H1 (cell line): ENCODE measurements around the gene DEFB112. TPM values are rescaled to one million over a fixed set of nuclear protein-coding genes. Genes with fewer than 3 reads are reported as not detected.

Experiments used
- CTCF ChIA-PET: fragments of 300-600 bp; sonication (Branson Sonifier 250); formaldehyde crosslinking; loops from one replicate; lab custom pipeline; 2021; ENCODE audit not compliant: partially characterized antibody; lab: Charles Lee
- POLR2A ChIA-PET: fragments of 300-600 bp; sonication (Branson Sonifier 250); formaldehyde crosslinking; loops from one replicate; lab custom pipeline; 2021; ENCODE audit warnings: inconsistent platforms; ENCODE audit not compliant: partially characterized antibody; lab: Charles Lee
- DNase-seq, 2 experiments: peaks; one replicate each; pipeline versions ENCODE4 v3.0.0 to v3.0.0-alpha.2; 2010 to 2022; ENCODE audit warnings: low spot score in 2 of 2, low read depth in 1 of 2, mixed read lengths in 1 of 2
- FAIRE-seq: peaks from 2 replicates; lab custom pipeline; 2011; peaks lifted over from hg19 to GRCh38; lab: Jason Lieb, UNC
- H2AFZ ChIP-seq: 2 replicates; pipeline ENCODE4 v1.8.1; 2012; ENCODE audit warnings: low read length, inconsistent platforms
- H2AK5ac ChIP-seq: 2 replicates; pipeline ENCODE4 v1.6.1; 2013; ENCODE audit warnings: low read depth, low read length
- H2BK120ac ChIP-seq: replicated peaks from 2 replicates; pipeline ENCODE3; 2013; ENCODE audit warnings: low read depth, low read length, inconsistent platforms
- H2BK12ac ChIP-seq: 2 replicates; pipeline ENCODE4 v1.6.1; 2013; ENCODE audit warnings: low read depth, low read length
- H2BK15ac ChIP-seq: 2 replicates; pipeline ENCODE4 v1.6.1; 2013; ENCODE audit warnings: low read length
- H2BK20ac ChIP-seq: 2 replicates; pipeline ENCODE4 v1.6.1; 2013; ENCODE audit warnings: low read length
- H2BK5ac ChIP-seq: 2 replicates; pipeline ENCODE4 v1.6.1; 2013; ENCODE audit warnings: low read depth, low read length
- H3K14ac ChIP-seq: 2 replicates; pipeline ENCODE4 v1.6.1; 2013; ENCODE audit warnings: inconsistent platforms; ENCODE audit not compliant: insufficient read length
- H3K18ac ChIP-seq: 2 replicates; pipeline ENCODE4 v1.6.1; 2013; ENCODE audit warnings: low read length; ENCODE audit errors: extremely low read depth
- H3K23ac ChIP-seq: 2 replicates; pipeline ENCODE4 v1.6.1; 2013; ENCODE audit warnings: inconsistent platforms; ENCODE audit not compliant: insufficient read length
- H3K23me2 ChIP-seq: 2 replicates; pipeline ENCODE4 v1.6.1; 2013; ENCODE audit warnings: low read depth, low read length
- H3K27ac ChIP-seq: 2 replicates; pipeline ENCODE4 v1.6.1; 2011; ENCODE audit warnings: low read depth, low read length, inconsistent platforms
- H3K27me3 ChIP-seq, 4 experiments: replicated peaks in 1 of 4; 1 replicate in 1 of 4; 2 replicates in 3 of 4; pipeline versions ENCODE4 v1.6.1 to v1.8.1; 2011 to 2013; ENCODE audit warnings: low read length in 3 of 4, mild to moderate bottlenecking in 3 of 4, inconsistent platforms in 2 of 4, mixed read lengths in 2 of 4, moderate library complexity in 1 of 4; ENCODE audit not compliant: control insufficient read depth in 3 of 4, insufficient read depth in 3 of 4; ENCODE audit errors: extremely low read depth in 1 of 4
- H3K36me3 ChIP-seq, 4 experiments: 2 replicates each; pipeline versions ENCODE4 v1.6.1 to v1.8.1; 2011 to 2013; ENCODE audit warnings: mild to moderate bottlenecking in 4 of 4, low read length in 3 of 4, moderate library complexity in 2 of 4, control low read depth in 1 of 4, inconsistent platforms in 1 of 4; ENCODE audit not compliant: insufficient read depth in 4 of 4, control insufficient read depth in 2 of 4
- H3K4ac ChIP-seq: replicated peaks from 2 replicates; pipeline ENCODE3; 2013; ENCODE audit warnings: low read length, low read depth, mixed read lengths, inconsistent platforms; ENCODE audit not compliant: insufficient read length
- H3K4me1 ChIP-seq, 4 experiments: replicated peaks in 1 of 4; 1 replicate in 1 of 4; 2 replicates in 3 of 4; pipeline versions ENCODE4 v1.6.1 to v1.8.1; 2011 to 2013; ENCODE audit warnings: low read length in 3 of 4, inconsistent platforms in 2 of 4, mixed read lengths in 1 of 4; ENCODE audit not compliant: insufficient read depth in 4 of 4, control insufficient read depth in 3 of 4
- H3K4me2 ChIP-seq, 2 experiments: 2 replicates each; pipeline versions ENCODE4 v1.6.1 to v1.8.1; 2011 to 2013; ENCODE audit warnings: low read depth in 2 of 2, low read length in 2 of 2, control low read depth in 1 of 2, inconsistent platforms in 1 of 2, mild to moderate bottlenecking in 1 of 2; ENCODE audit not compliant: insufficient read depth in 1 of 2
- H3K4me3 ChIP-seq, 4 experiments: fragments of 200-600, 300-600 bp in 1 of 4; sonication (generic), shearing (Covaris generic), sonication (Bioruptor Twin) in 1 of 4; 2 replicates each; pipeline versions ENCODE4 v1.5.1 to v1.8.1; 2011 to 2016; ENCODE audit warnings: low read length in 4 of 4, low read depth in 3 of 4, control low read depth in 2 of 4, inconsistent platforms in 2 of 4, mild to moderate bottlenecking in 2 of 4, mixed read lengths in 1 of 4, moderate library complexity in 1 of 4; ENCODE audit not compliant: insufficient read depth in 2 of 4; ENCODE audit errors: extremely low read depth in 1 of 4
- H3K56ac ChIP-seq: replicated peaks from 2 replicates; pipeline ENCODE3; 2013; ENCODE audit warnings: low read depth, mild to moderate bottlenecking, mixed read lengths, low read length, inconsistent platforms; ENCODE audit not compliant: insufficient read length
- H3K79me1 ChIP-seq: 2 replicates; pipeline ENCODE4 v1.6.1; 2013; ENCODE audit warnings: low read depth, low read length, control low read depth
- H3K79me2 ChIP-seq, 2 experiments: 2 replicates each; pipeline versions ENCODE4 v1.6.1 to v1.8.1; 2012 to 2013; ENCODE audit warnings: low read length in 2 of 2, mild to moderate bottlenecking in 2 of 2, inconsistent platforms in 1 of 2; ENCODE audit not compliant: insufficient read depth in 2 of 2, control insufficient read depth in 1 of 2
- H3K9ac ChIP-seq, 4 experiments: replicated peaks in 1 of 4; 1 replicate in 1 of 4; 2 replicates in 3 of 4; pipeline versions ENCODE4 v1.6.1 to v1.8.1; 2011 to 2013; ENCODE audit warnings: low read depth in 3 of 4, low read length in 3 of 4, control low read depth in 2 of 4, mild to moderate bottlenecking in 2 of 4, moderate library complexity in 2 of 4, inconsistent platforms in 1 of 4; ENCODE audit errors: extremely low read depth in 1 of 4
- H3K9me3 ChIP-seq, 2 experiments: 2 replicates each; pipeline versions ENCODE4 v1.6.1 to v1.8.1; 2012 to 2013; ENCODE audit warnings: mild to moderate bottlenecking in 2 of 2, moderate library complexity in 2 of 2, control low read depth in 1 of 2, inconsistent platforms in 1 of 2, low read depth in 1 of 2, low read length in 1 of 2, mixed read lengths in 1 of 2; ENCODE audit not compliant: insufficient read depth in 2 of 2
- H4K20me1 ChIP-seq, 2 experiments: replicated peaks in 1 of 2; 2 replicates each; pipeline versions ENCODE3 to v1.8.1; 2011 to 2013; ENCODE audit warnings: inconsistent platforms in 2 of 2, low read length in 2 of 2, mild to moderate bottlenecking in 1 of 2; ENCODE audit not compliant: insufficient read depth in 2 of 2, control insufficient read depth in 1 of 2
- H4K5ac ChIP-seq: 2 replicates; pipeline ENCODE4 v1.6.1; 2013; ENCODE audit warnings: low read length, low read depth, mixed read lengths, inconsistent platforms; ENCODE audit not compliant: insufficient read length
- H4K8ac ChIP-seq: 2 replicates; pipeline ENCODE4 v1.8.0; 2013; ENCODE audit warnings: mild to moderate bottlenecking, moderate library complexity, low read length, inconsistent platforms; ENCODE audit not compliant: insufficient read depth; ENCODE audit errors: extremely low read depth
- H4K91ac ChIP-seq: replicated peaks from 2 replicates; pipeline ENCODE3; 2013; ENCODE audit warnings: low read length, mixed read lengths, inconsistent platforms; ENCODE audit not compliant: insufficient read length
- EP300 ChIP-seq, 2 experiments: IDR thresholded peaks; 1 replicate in 1 of 2; 2 replicates in 1 of 2; pipeline ENCODE4 v1.6.1; 2011 to 2012; ENCODE audit warnings: low read depth in 2 of 2, low read length in 2 of 2, mild to moderate bottlenecking in 2 of 2, borderline replicate concordance in 1 of 2, inconsistent platforms in 1 of 2, moderate library complexity in 1 of 2
- SRF ChIP-seq: IDR thresholded peaks from 2 replicates; pipeline ENCODE4 v1.6.1; 2011; ENCODE audit warnings: mild to moderate bottlenecking, low read depth, low read length, moderate library complexity
- WGBS, 2 experiments: shearing (Covaris generic) in 1 of 2; methylation state at CpG; one replicate each; pipeline versions ENCODE4 v1.1.6 to v1.1.7; 2013 to 2015; ENCODE audit warnings: low lambda C conversion rate in 2 of 2, mixed read lengths in 2 of 2, inconsistent platforms in 1 of 2, low coverage in 1 of 2, missing lambda C conversion rate in 1 of 2; ENCODE audit not compliant: insufficient replicate concordance in 2 of 2, insufficient coverage in 1 of 2, insufficient read length in 1 of 2; ENCODE audit errors: extremely low coverage in 1 of 2, missing lambda C conversion rate in 1 of 2; 5-methylcytosine and 5-hydroxymethylcytosine counted together
- polyA plus RNA-seq, 7 experiments: library from polyadenylated mRNA; depleted of rRNA in 3 of 7; stranded (reverse) in 5 of 7; unstranded in 2 of 7; fragments of >200 nt in 5 of 7; fragments of 200-250 nt in 2 of 7; gene quantifications; 1 replicate in 5 of 7; 2 replicates in 1 of 7; 4 replicates in 1 of 7; pipeline versions ENCODE4 v1.2.1 to v1.2.3, GENCODE V29; 2011 to 2013; ENCODE audit warnings: missing spikeins in 2 of 7, mixed read lengths in 2 of 7
- total RNA-seq: library from RNA; stranded (reverse); fragmentation: NEBNext Ultra II Directional; extraction: Animal tissue kit (Norgen Biotek cat#: 25700); gene quantifications from 2 replicates; pipeline ENCODE4 v1.2.1, GENCODE V29; 2021

DEFB112 gene
- total and polyA plus RNA-seq, 2 of the 8 experiments (the other 6 are each of a cell fraction or from before 2014, with no cell fraction given): not detected

- H3K27me3 ChIP-seq: no peaks in the 10 kb centered on the region
- no peaks in the 10 kb centered on the region for H3K4me1 ChIP-seq
- DNase-seq (no peak), FAIRE-seq (no peak)
- H2BK5ac ChIP-seq: no peak overlapping the region
- no peak overlapping the region for H2AFZ ChIP-seq
- H4K8ac ChIP-seq: no peak overlapping the region
- H4K20me1 ChIP-seq: no peaks in the 10 kb centered on the region
- no peaks in the 10 kb centered on the region for H3K79me1 ChIP-seq
- no peak overlapping the region for H3K4ac ChIP-seq
- H3K79me2 ChIP-seq: no peaks in the 10 kb centered on the region
- H2BK15ac ChIP-seq: no peak overlapping the region
- H3K56ac ChIP-seq: no peak overlapping the region
- no peak overlapping the region for H3K27ac ChIP-seq
- H3K9ac ChIP-seq: no peak overlapping the region
- no peak overlapping the region for H2BK12ac ChIP-seq
- ChIA-PET CTCF (interaction anchor here (0.6 to 0.9 kb wide), 2 partner anchors 13 to 15 kb away, joined by 3 read pairs; no protein-coding TSS in a partner anchor), POLR2A (no interaction called here)
- H4K5ac ChIP-seq: no peak overlapping the region
- 92% methylated on average over 4 of the region's 4 CpGs; no CpG with 5 or more reads in 1 of the 2 experiments for WGBS, 2 experiments
- TF ChIP-seq EP300 (IDR thresholded peaks at IDR 0.05; ENCODE audit: borderline replicate concordance in 1 of 2, low read depth in 2 of 2, low read length in 2 of 2): no peak
- no peak for TF ChIP-seq SRF
- H3K4me3 ChIP-seq: no peak overlapping the region
- no peak overlapping the region for H2BK20ac ChIP-seq
- H4K91ac ChIP-seq: no peak overlapping the region
- no peak overlapping the region for H3K14ac ChIP-seq
- no peak overlapping the region for H3K23ac ChIP-seq
- H2BK120ac ChIP-seq: no peak overlapping the region
- no peaks in the 10 kb centered on the region for H3K9me3 ChIP-seq
- H3K18ac ChIP-seq: no peak overlapping the region
- H3K36me3 ChIP-seq: no peaks in the 10 kb centered on the region
- H3K23me2 ChIP-seq: no peaks in the 10 kb centered on the region; the same call in 1 of the 2 replicates
- no peak overlapping the region for H2AK5ac ChIP-seq
- no peak overlapping the region for H3K4me2 ChIP-seq
These were observed 26.7 kb upstream of the DEFB112 start for GRCh38 chr6:50076431-50076830.
